Neural cell (in vitro differentiated cells): Measurements from ENCODE around the gene ANKRD63. TPM values are rescaled to one million over a fixed set of nuclear protein-coding genes. Genes with fewer than 3 reads are reported as not detected.

Experiments
- H2AFZ ChIP-seq: fragments of 200-600, 300-800 bp; sonication (generic), shearing (Covaris generic); 2 replicates; pipeline ENCODE4 v1.6.0; 2014; ENCODE audit warnings: low read depth, mild to moderate bottlenecking, antibody characterized with exemption, low read length, moderate library complexity
- H3F3A ChIP-seq: fragments of 200-600 bp; shearing (Covaris generic); 2 replicates; pipeline ENCODE4 v1.6.1; 2016; ENCODE audit warnings: mild to moderate bottlenecking, moderate library complexity, mixed read lengths, antibody characterized with exemption, low read length; ENCODE audit not compliant: insufficient read depth, poor library complexity, severe bottlenecking
- H3K27ac ChIP-seq: fragments of 200-600, 300-800 bp; sonication (generic), shearing (Covaris generic); 2 replicates; pipeline ENCODE4 v1.5.1; 2014; ENCODE audit warnings: mild to moderate bottlenecking, low read length, moderate library complexity
- H3K27me3 ChIP-seq: fragments of 300-800, 200-600 bp; sonication (generic), shearing (Covaris generic); 2 replicates; pipeline ENCODE4 v1.6.0; 2014; ENCODE audit warnings: mild to moderate bottlenecking, low read depth, low read length, moderate library complexity; ENCODE audit not compliant: insufficient read depth
- H3K36me3 ChIP-seq: fragments of 300-800, 200-600 bp; sonication (generic), shearing (Covaris generic); 2 replicates; pipeline ENCODE4 v1.5.1; 2014; ENCODE audit warnings: mild to moderate bottlenecking, antibody characterized with exemption, low read length, moderate library complexity; ENCODE audit not compliant: insufficient read depth
- H3K4me2 ChIP-seq: fragments of 300-800, 200-600 bp; sonication (generic), shearing (Covaris generic); 2 replicates; pipeline ENCODE4 v1.6.0; 2014; ENCODE audit warnings: mild to moderate bottlenecking, low read length
- H3K4me3 ChIP-seq: fragments of 300-800, 200-600 bp; sonication (generic), shearing (Covaris generic); 2 replicates; pipeline ENCODE4 v1.5.1; 2014; ENCODE audit warnings: mild to moderate bottlenecking, low read length, moderate library complexity
- H3K79me2 ChIP-seq: fragments of 200-600 bp; shearing (Covaris generic); replicated peaks from 2 replicates; pipeline ENCODE4 v1.6.0; 2014; ENCODE audit warnings: mild to moderate bottlenecking, low read length, moderate library complexity; ENCODE audit not compliant: insufficient read depth
- H3K9ac ChIP-seq: fragments of 300-800, 200-600 bp; sonication (generic), shearing (Covaris generic); 2 replicates; pipeline ENCODE4 v1.6.1; 2016; ENCODE audit warnings: mild to moderate bottlenecking, low read length, mixed read lengths
- H3K9me2 ChIP-seq: fragments of 200-600 bp; shearing (Covaris generic); 2 replicates; pipeline ENCODE4 v1.6.1; 2016; ENCODE audit warnings: mild to moderate bottlenecking, low read length, mixed read lengths; ENCODE audit not compliant: insufficient read depth
- H3K9me3 ChIP-seq: fragments of 200-600, 300-800 bp; sonication (generic), shearing (Covaris generic); 2 replicates; pipeline ENCODE4 v1.6.1; 2016; ENCODE audit warnings: mild to moderate bottlenecking, mixed run types, low read length, moderate library complexity, mixed read lengths
- H4K20me1 ChIP-seq: fragments of 200-600 bp; shearing (Covaris generic); 2 replicates; pipeline ENCODE4 v1.6.1; 2016; ENCODE audit warnings: mild to moderate bottlenecking, mixed run types; ENCODE audit not compliant: insufficient read depth
- CTCF ChIP-seq: fragments of 450-650 bp; IDR thresholded peaks from 2 replicates; pipeline ENCODE4 v1.5.1; 2014; ENCODE audit warnings: antibody characterized with exemption, mild to moderate bottlenecking, moderate library complexity; ENCODE audit not compliant: poor library complexity, severe bottlenecking
- EP300 ChIP-seq: fragments of 450-650 bp; conservative IDR thresholded peaks from 2 replicates; pipeline ENCODE4 v1.6.1; 2014; ENCODE audit warnings: antibody characterized with exemption, mild to moderate bottlenecking, moderate library complexity; ENCODE audit not compliant: poor library complexity, severe bottlenecking
- EZH2 ChIP-seq: fragments of 200-600, 300-800 bp; shearing (Covaris generic), sonication (generic); IDR thresholded peaks from 2 replicates; pipeline ENCODE4 v1.6.1; 2014; ENCODE audit warnings: antibody characterized with exemption, low read length, borderline replicate concordance, mild to moderate bottlenecking; ENCODE audit not compliant: insufficient read depth, poor library complexity, severe bottlenecking
- MXI1 ChIP-seq: fragments of 450-650 bp; conservative IDR thresholded peaks from 2 replicates; pipeline ENCODE4 v1.6.1; 2014; ENCODE audit warnings: antibody characterized with exemption, mild to moderate bottlenecking; ENCODE audit not compliant: poor library complexity, severe bottlenecking
- POLR2AphosphoS5 ChIP-seq: IDR thresholded peaks from 2 replicates; pipeline ENCODE4 v1.6.1; 2012
- RAD21 ChIP-seq: fragments of 450-650 bp; conservative IDR thresholded peaks from 2 replicates; pipeline ENCODE4 v1.6.1; 2014; ENCODE audit warnings: antibody characterized with exemption, mild to moderate bottlenecking, moderate library complexity
- SMC3 ChIP-seq: fragments of 450-650 bp; conservative IDR thresholded peaks from 2 replicates; pipeline ENCODE4 v1.6.1; 2014; ENCODE audit warnings: antibody characterized with exemption, mild to moderate bottlenecking, moderate library complexity; ENCODE audit not compliant: poor library complexity
- TAF1 ChIP-seq: IDR thresholded peaks from 2 replicates; pipeline ENCODE4 v1.6.1; 2012; ENCODE audit warnings: low read depth
- polyA plus RNA-seq: library from polyadenylated mRNA; depleted of rRNA; stranded (reverse); fragments of >200 nt; gene quantifications from 2 replicates; pipeline ENCODE4 v1.2.3, GENCODE V29; 2014
- TF ChIP-seq, protein P1 (sequence below): IDR thresholded peaks from 2 replicates; pipeline ENCODE4 v1.6.1; 2012; ENCODE audit warnings: borderline replicate concordance

The ANKRD63 gene
- polyA plus RNA-seq, 1 donor from 2014 or later = 2.1 TPM

GRCh38 chr15:40275954-40276353 is 6.9 kb downstream of the ANKRD63 start:
- H3K9me2 ChIP-seq = no peaks in the 10 kb centered on the region
- no peaks in the 10 kb centered on the region for H4K20me1 ChIP-seq
- no peaks in the 10 kb centered on the region for H3K79me2 ChIP-seq
- H3K9me3 ChIP-seq = no peaks in the 10 kb centered on the region
- TF ChIP-seq MXI1 (no peak), SMC3 (no peak)
- no peaks in the 10 kb centered on the region for H3K36me3 ChIP-seq
- no peak overlapping the region for H3K27ac ChIP-seq
- H2AFZ ChIP-seq = no peak overlapping the region
- H3K9ac ChIP-seq = no peak overlapping the region
- H3K27me3 ChIP-seq = peaks cover 28% of the 10 kb centered on the region
- no peak overlapping the region for H3K4me2 ChIP-seq
- H3F3A ChIP-seq = no peaks in the 10 kb centered on the region
- no peak overlapping the region for H3K4me3 ChIP-seq

DNA sequence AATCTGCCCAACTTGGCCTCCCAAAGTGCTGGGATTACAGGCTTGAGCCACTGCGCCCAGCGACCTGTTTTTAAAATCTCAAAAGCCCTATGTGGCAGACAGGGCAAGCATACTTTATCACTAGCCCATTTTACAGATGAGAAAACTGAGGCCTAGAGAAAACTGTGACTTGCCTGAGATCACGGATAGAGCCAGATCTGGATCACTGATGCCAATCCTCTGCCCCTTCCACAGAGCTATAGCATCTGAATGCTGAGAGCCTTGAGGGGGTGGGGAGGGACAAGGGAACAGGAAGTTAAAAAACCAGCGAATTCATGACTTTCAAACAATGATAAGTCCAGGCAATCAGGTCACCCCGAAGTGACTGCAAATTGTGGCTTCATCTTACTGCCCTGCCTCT is 7.3 kb downstream of the ANKRD63 start:
- no peak overlapping the region for H2AFZ ChIP-seq
- no peaks in the 10 kb centered on the region for H3K79me2 ChIP-seq
- H4K20me1 ChIP-seq = no peaks in the 10 kb centered on the region
- H3K4me3 ChIP-seq = no peak overlapping the region
- no peak overlapping the region for H3K4me2 ChIP-seq
- no peak overlapping the region for H3K9ac ChIP-seq
- peaks cover 24% of the 10 kb centered on the region for H3K27me3 ChIP-seq
- H3K36me3 ChIP-seq = no peaks in the 10 kb centered on the region
- no peaks in the 10 kb centered on the region for H3K9me2 ChIP-seq
- no peak overlapping the region for H3K27ac ChIP-seq
- TF ChIP-seq SMC3 (no peak), POLR2AphosphoS5 (no peak), EZH2 (no peak), EP300 (no peak), MXI1 (no peak), TAF1 (no peak), CTCF (no peak), RAD21 (no peak)
- TF ChIP-seq, protein P1, sequence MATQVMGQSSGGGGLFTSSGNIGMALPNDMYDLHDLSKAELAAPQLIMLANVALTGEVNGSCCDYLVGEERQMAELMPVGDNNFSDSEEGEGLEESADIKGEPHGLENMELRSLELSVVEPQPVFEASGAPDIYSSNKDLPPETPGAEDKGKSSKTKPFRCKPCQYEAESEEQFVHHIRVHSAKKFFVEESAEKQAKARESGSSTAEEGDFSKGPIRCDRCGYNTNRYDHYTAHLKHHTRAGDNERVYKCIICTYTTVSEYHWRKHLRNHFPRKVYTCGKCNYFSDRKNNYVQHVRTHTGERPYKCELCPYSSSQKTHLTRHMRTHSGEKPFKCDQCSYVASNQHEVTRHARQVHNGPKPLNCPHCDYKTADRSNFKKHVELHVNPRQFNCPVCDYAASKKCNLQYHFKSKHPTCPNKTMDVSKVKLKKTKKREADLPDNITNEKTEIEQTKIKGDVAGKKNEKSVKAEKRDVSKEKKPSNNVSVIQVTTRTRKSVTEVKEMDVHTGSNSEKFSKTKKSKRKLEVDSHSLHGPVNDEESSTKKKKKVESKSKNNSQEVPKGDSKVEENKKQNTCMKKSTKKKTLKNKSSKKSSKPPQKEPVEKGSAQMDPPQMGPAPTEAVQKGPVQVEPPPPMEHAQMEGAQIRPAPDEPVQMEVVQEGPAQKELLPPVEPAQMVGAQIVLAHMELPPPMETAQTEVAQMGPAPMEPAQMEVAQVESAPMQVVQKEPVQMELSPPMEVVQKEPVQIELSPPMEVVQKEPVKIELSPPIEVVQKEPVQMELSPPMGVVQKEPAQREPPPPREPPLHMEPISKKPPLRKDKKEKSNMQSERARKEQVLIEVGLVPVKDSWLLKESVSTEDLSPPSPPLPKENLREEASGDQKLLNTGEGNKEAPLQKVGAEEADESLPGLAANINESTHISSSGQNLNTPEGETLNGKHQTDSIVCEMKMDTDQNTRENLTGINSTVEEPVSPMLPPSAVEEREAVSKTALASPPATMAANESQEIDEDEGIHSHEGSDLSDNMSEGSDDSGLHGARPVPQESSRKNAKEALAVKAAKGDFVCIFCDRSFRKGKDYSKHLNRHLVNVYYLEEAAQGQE = no peak
- no peaks in the 10 kb centered on the region for H3F3A ChIP-seq
- no peaks in the 10 kb centered on the region for H3K9me3 ChIP-seq
